Measurements from ENCODE around the gene PTPRK.

Gene PTPRK

GRCh38 chr6:128368213-128368944 lies 152.0 kb downstream of the PTPRK start:
- H3K27ac ChIP-seq (ENCODE audit: low read length), result no peak overlapping the region
- DNase-seq (ENCODE audit: low read depth, low spot score), result no peak
- H3K4me3 ChIP-seq (ENCODE audit: low read length), result no peak overlapping the region
- H3K4me1 ChIP-seq (ENCODE audit: control insufficient read depth, insufficient read depth, low read length), result no peaks in the 10 kb centered on the region
- H3K36me3 ChIP-seq (ENCODE audit: control insufficient read depth, insufficient read depth, low read length), result no peaks in the 10 kb centered on the region
- WGBS (ENCODE audit: insufficient coverage, insufficient read length), result no CpG with 5 or more reads among the region's 3 CpGs
- H3K9me3 ChIP-seq (ENCODE audit: control insufficient read depth, insufficient read depth, low read length), result no peaks in the 10 kb centered on the region
- H3K27me3 ChIP-seq (ENCODE audit: control insufficient read depth, insufficient read depth, low read length), result no peaks in the 10 kb centered on the region

GRCh38 chr6:128367437-128367836 lies 153.0 kb downstream of the PTPRK start:
- Histone ChIP-seq H3K27ac (ENCODE audit: low read length) (no peak overlapping the region), H3K9me3 (ENCODE audit: control insufficient read depth, insufficient read depth, low read length) (no peaks in the 10 kb centered on the region), H3K4me1 (ENCODE audit: control insufficient read depth, insufficient read depth, low read length) (no peaks in the 10 kb centered on the region), H3K27me3 (ENCODE audit: control insufficient read depth, insufficient read depth, low read length) (no peaks in the 10 kb centered on the region), H3K4me3 (ENCODE audit: low read length) (no peak overlapping the region), H3K36me3 (ENCODE audit: control insufficient read depth, insufficient read depth, low read length) (no peaks in the 10 kb centered on the region)
- no CpG with 5 or more reads among the region's 4 CpGs for WGBS (ENCODE audit: insufficient coverage, insufficient read length)
- DNase-seq (ENCODE audit: low read depth, low spot score), result no peak

- Histone ChIP-seq H3K27me3 (ENCODE audit: control insufficient read depth, insufficient read depth, low read length) (no peaks in the 10 kb centered on the region), H3K4me1 (ENCODE audit: control insufficient read depth, insufficient read depth, low read length) (no peaks in the 10 kb centered on the region), H3K4me3 (ENCODE audit: low read length) (no peak overlapping the region), H3K9me3 (ENCODE audit: control insufficient read depth, insufficient read depth, low read length) (no peaks in the 10 kb centered on the region), H3K36me3 (ENCODE audit: control insufficient read depth, insufficient read depth, low read length) (no peaks in the 10 kb centered on the region), H3K27ac (ENCODE audit: low read length) (no peak overlapping the region)
- WGBS (ENCODE audit: insufficient coverage, insufficient read length), result no CpG with 5 or more reads among the region's 3 CpGs
- no peak for DNase-seq (ENCODE audit: low read depth, low spot score)
Observed at GRCh38 chr6:128365520-128366160, 154.8 kb downstream of the PTPRK start.

GRCh38 chr6:128364766-128365519 lies 155.5 kb downstream of the PTPRK start:
- no peak overlapping the region for H3K4me3 ChIP-seq (ENCODE audit: low read length)
- no peaks in the 10 kb centered on the region for H3K27me3 ChIP-seq (ENCODE audit: control insufficient read depth, insufficient read depth, low read length)
- no peaks in the 10 kb centered on the region for H3K9me3 ChIP-seq (ENCODE audit: control insufficient read depth, insufficient read depth, low read length)
- WGBS (ENCODE audit: insufficient coverage, insufficient read length), result no CpG with 5 or more reads among the region's 3 CpGs
- no peaks in the 10 kb centered on the region for H3K4me1 ChIP-seq (ENCODE audit: control insufficient read depth, insufficient read depth, low read length)
- H3K27ac ChIP-seq (ENCODE audit: low read length), result no peak overlapping the region
- no peak for DNase-seq (ENCODE audit: low read depth, low spot score)
- H3K36me3 ChIP-seq (ENCODE audit: control insufficient read depth, insufficient read depth, low read length), result no peaks in the 10 kb centered on the region

- H3K4me3 ChIP-seq (ENCODE audit: low read length), result no peak overlapping the region
- no peaks in the 10 kb centered on the region for H3K9me3 ChIP-seq (ENCODE audit: control insufficient read depth, insufficient read depth, low read length)
- DNase-seq (ENCODE audit: low read depth, low spot score), result no peak
- H3K4me1 ChIP-seq (ENCODE audit: control insufficient read depth, insufficient read depth, low read length), result no peaks in the 10 kb centered on the region
- no peak overlapping the region for H3K27ac ChIP-seq (ENCODE audit: low read length)
- WGBS (ENCODE audit: insufficient coverage, insufficient read length), result no CpG with 5 or more reads among the region's 1 CpG
- H3K36me3 ChIP-seq (ENCODE audit: control insufficient read depth, insufficient read depth, low read length), result no peaks in the 10 kb centered on the region
- no peaks in the 10 kb centered on the region for H3K27me3 ChIP-seq (ENCODE audit: control insufficient read depth, insufficient read depth, low read length)
Observed at GRCh38 chr6:128363020-128363813, 157.2 kb downstream of the PTPRK start.

- Histone ChIP-seq H3K27ac (ENCODE audit: low read length) (no peak overlapping the region), H3K27me3 (ENCODE audit: control insufficient read depth, insufficient read depth, low read length) (no peaks in the 10 kb centered on the region), H3K4me1 (ENCODE audit: control insufficient read depth, insufficient read depth, low read length) (no peaks in the 10 kb centered on the region), H3K36me3 (ENCODE audit: control insufficient read depth, insufficient read depth, low read length) (no peaks in the 10 kb centered on the region), H3K9me3 (ENCODE audit: control insufficient read depth, insufficient read depth, low read length) (no peaks in the 10 kb centered on the region), H3K4me3 (ENCODE audit: low read length) (no peak overlapping the region)
- no CpG with 5 or more reads among the region's 2 CpGs for WGBS (ENCODE audit: insufficient coverage, insufficient read length)
- DNase-seq (ENCODE audit: low read depth, low spot score), result no peak
Observed at GRCh38 chr6:128361378-128361777, 159.0 kb downstream of the PTPRK start.

GRCh38 chr6:128358244-128358776 lies 162.1 kb downstream of the PTPRK start:
- Histone ChIP-seq H3K4me3 (ENCODE audit: low read length) (no peak overlapping the region), H3K27ac (ENCODE audit: low read length) (no peak overlapping the region), H3K36me3 (ENCODE audit: control insufficient read depth, insufficient read depth, low read length) (no peaks in the 10 kb centered on the region), H3K9me3 (ENCODE audit: control insufficient read depth, insufficient read depth, low read length) (no peaks in the 10 kb centered on the region), H3K27me3 (ENCODE audit: control insufficient read depth, insufficient read depth, low read length) (no peaks in the 10 kb centered on the region), H3K4me1 (ENCODE audit: control insufficient read depth, insufficient read depth, low read length) (no peaks in the 10 kb centered on the region)
- no CpG with 5 or more reads among the region's 3 CpGs for WGBS (ENCODE audit: insufficient coverage, insufficient read length)
- DNase-seq (ENCODE audit: low read depth, low spot score), result no peak

- DNase-seq (ENCODE audit: low read depth, low spot score), result no peak
- Histone ChIP-seq H3K27me3 (ENCODE audit: control insufficient read depth, insufficient read depth, low read length) (no peaks in the 10 kb centered on the region), H3K27ac (ENCODE audit: low read length) (no peak overlapping the region), H3K9me3 (ENCODE audit: control insufficient read depth, insufficient read depth, low read length) (no peaks in the 10 kb centered on the region), H3K4me1 (ENCODE audit: control insufficient read depth, insufficient read depth, low read length) (no peaks in the 10 kb centered on the region), H3K4me3 (ENCODE audit: low read length) (no peak overlapping the region), H3K36me3 (ENCODE audit: control insufficient read depth, insufficient read depth, low read length) (no peaks in the 10 kb centered on the region)
- no CpG with 5 or more reads among the region's 3 CpGs for WGBS (ENCODE audit: insufficient coverage, insufficient read length)
Observed at GRCh38 chr6:128357392-128358130, 162.8 kb downstream of the PTPRK start.

- Histone ChIP-seq H3K9me3 (ENCODE audit: control insufficient read depth, insufficient read depth, low read length) (no peaks in the 10 kb centered on the region), H3K27me3 (ENCODE audit: control insufficient read depth, insufficient read depth, low read length) (no peaks in the 10 kb centered on the region), H3K4me3 (ENCODE audit: low read length) (no peak overlapping the region), H3K36me3 (ENCODE audit: control insufficient read depth, insufficient read depth, low read length) (no peaks in the 10 kb centered on the region), H3K4me1 (ENCODE audit: control insufficient read depth, insufficient read depth, low read length) (no peaks in the 10 kb centered on the region), H3K27ac (ENCODE audit: low read length) (no peak overlapping the region)
- DNase-seq (ENCODE audit: low read depth, low spot score), result no peak
- WGBS (ENCODE audit: insufficient coverage, insufficient read length), result no CpG with 5 or more reads among the region's 1 CpG
Observed at GRCh38 chr6:128352366-128352765, 168.0 kb downstream of the PTPRK start.
